ENCODE data around the gene KLF13.

KLF13 gene

DNA sequence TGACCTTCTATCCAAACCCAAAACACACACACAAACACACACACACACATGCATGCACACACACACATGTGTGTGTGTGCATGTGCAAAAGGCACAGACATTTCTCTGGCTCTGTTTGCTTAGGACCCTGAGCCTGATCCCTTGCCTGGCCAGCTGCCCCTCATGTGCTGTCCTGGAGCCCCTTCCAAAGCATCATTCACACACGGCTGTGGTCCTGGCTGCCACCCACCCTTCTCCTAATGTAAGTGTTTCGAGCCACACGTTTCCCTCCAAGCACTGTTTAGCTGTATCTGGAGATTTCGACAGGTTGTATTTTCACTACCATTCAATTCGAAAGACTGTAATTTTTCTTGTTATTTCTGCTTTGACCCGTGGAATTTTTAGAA, 45.8 kb upstream of the KLF13 start:
- DNase-seq (ENCODE audit: low read depth), result no peak
- H3K4me3 ChIP-seq (ENCODE audit: low read length), result no peak overlapping the region
- TF ChIP-seq, protein P1, sequence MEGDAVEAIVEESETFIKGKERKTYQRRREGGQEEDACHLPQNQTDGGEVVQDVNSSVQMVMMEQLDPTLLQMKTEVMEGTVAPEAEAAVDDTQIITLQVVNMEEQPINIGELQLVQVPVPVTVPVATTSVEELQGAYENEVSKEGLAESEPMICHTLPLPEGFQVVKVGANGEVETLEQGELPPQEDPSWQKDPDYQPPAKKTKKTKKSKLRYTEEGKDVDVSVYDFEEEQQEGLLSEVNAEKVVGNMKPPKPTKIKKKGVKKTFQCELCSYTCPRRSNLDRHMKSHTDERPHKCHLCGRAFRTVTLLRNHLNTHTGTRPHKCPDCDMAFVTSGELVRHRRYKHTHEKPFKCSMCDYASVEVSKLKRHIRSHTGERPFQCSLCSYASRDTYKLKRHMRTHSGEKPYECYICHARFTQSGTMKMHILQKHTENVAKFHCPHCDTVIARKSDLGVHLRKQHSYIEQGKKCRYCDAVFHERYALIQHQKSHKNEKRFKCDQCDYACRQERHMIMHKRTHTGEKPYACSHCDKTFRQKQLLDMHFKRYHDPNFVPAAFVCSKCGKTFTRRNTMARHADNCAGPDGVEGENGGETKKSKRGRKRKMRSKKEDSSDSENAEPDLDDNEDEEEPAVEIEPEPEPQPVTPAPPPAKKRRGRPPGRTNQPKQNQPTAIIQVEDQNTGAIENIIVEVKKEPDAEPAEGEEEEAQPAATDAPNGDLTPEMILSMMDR (conservative IDR thresholded peaks at IDR 0.05; ENCODE audit: low read depth, low read length), result no peak

DNA sequence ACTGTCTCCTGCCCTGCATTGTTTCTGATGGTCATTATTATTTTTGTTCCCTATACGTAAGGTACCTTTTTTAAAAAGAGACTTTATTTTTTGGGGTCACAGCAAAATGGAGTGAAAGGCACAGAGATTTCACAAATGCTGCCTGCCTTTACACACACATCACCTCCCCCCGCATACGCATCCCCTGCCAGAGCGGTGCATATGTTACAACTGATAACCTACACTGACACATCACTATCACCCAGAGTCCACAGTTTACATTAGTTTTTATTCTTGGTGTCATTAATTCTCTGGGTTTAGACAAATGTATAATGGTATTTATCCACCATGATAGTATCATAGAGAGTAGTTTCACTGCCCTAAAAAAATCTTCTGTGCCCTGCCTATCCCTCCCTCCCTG, 43.6 kb upstream of the KLF13 start:
- no peak for DNase-seq (ENCODE audit: low read depth)

DNA sequence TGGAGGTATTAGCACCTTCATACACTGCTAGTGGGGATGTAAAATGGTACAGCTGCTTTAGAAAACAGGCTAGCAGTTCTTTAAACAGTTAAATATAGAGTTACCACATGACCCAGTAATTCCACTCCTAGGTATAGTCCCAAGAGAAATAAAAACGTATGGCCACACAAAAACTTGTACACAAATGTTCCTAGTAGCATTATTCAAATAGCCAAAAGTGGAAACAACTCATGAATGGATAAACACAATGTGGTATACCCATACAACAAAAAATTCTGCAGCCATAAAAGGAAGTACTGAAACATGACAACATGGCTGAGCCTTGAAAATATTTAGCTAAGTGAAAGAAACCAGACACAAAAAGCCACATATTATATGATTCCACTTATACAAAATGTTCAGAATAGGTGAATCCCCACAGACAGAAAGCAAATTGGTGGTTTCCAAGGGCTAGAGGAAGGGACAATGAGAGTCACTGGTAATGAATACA, 40.8 kb upstream of the KLF13 start:
- H3K4me3 ChIP-seq (ENCODE audit: low read length), result no peak overlapping the region
- no peak for DNase-seq (ENCODE audit: low read depth)
- TF ChIP-seq, protein P1 (conservative IDR thresholded peaks at IDR 0.05; ENCODE audit: low read depth, low read length), result no peak

More for the DNA sequence above, 43.6 kb upstream of the KLF13 start:
- TF ChIP-seq, protein P1 (conservative IDR thresholded peaks at IDR 0.05; ENCODE audit: low read depth, low read length), result no peak
- no peak overlapping the region for H3K4me3 ChIP-seq (ENCODE audit: low read length)

DNA sequence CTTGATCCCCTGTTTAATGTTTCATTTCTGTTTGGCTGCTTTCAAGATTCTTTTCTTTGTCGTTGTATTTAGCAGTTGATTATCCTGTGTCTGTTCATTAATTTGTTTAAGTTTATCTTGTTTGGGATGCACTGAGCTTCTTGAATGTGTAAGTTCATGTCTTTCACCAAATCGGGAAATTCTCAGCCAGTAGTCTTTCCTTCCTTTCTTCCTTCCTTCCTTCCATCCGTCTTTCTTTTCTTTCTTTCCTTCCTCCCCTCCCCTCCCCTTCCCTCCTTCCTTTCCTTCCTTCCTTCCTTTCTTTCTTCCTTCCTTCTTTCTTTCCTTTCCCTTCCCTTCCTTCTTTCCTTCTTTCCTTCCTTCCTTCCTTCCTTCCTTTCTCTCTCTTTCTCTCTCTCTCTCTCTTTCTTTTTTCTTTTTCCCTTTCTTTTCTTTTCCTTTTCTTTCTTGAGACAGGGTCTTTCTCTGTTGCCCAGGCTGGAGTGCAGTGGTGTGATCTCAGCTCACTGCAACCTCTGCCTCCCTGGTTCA, 35.5 kb upstream of the KLF13 start:
- DNase-seq (ENCODE audit: low read depth), result no peak
- TF ChIP-seq, protein P1 (conservative IDR thresholded peaks at IDR 0.05; ENCODE audit: low read depth, low read length), result no peak
- no peak overlapping the region for H3K4me3 ChIP-seq (ENCODE audit: low read length)

DNA sequence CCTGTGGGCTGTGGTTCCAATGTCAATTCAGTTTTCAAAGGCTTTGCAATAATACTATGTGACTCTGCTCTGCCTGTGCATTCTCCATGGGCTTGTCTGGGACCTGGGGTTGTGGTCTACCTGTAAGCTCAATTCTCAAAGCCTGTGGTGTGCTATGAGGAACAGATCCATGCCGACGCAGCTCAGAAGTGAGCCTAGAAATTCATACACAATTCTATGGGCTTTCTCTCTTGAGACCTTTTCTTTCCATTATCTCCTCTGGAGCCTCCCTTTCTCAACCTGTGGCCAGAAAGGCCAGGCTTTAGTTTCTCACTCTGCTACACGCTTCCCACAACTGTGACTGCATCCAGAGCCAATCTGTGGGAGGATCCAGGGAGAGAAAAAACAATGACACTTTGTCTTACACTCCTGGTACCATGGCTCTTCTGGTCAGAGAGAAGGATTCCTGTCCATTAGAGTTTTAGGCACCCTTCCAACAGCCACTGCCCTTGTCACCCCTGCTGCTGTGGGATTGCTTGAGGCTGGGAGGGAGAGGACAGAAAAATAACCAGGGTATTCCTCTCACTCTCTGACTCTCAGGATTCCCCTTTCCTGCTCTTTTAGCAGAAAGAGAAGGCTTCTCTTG, 34.1 kb upstream of the KLF13 start:
- no peak for DNase-seq (ENCODE audit: low read depth)
- TF ChIP-seq, protein P1 (conservative IDR thresholded peaks at IDR 0.05; ENCODE audit: low read depth, low read length), result no peak
- H3K4me3 ChIP-seq (ENCODE audit: low read length), result no peak overlapping the region

DNA sequence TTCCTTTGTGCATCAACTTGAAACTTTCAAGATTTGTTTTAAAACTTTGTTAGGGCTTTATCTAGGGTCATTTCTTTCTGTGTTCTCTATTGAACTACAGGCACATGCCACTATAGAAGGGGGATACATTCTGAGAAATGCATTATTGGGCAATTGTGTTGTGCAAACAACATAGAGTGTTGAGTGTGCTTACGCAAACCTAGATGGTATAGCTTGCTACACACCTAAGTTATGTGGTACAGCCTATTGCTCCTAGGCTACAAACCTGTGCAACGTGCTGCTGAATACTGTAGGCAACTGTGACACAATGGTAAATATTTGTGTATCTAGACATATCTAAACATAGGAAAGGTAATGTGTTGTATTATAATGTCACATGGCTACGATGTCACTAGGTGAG, 33.0 kb upstream of the KLF13 start:
- TF ChIP-seq, protein P1 (conservative IDR thresholded peaks at IDR 0.05; ENCODE audit: low read depth, low read length), result no peak
- H3K4me3 ChIP-seq (ENCODE audit: low read length), result no peak overlapping the region

DNA sequence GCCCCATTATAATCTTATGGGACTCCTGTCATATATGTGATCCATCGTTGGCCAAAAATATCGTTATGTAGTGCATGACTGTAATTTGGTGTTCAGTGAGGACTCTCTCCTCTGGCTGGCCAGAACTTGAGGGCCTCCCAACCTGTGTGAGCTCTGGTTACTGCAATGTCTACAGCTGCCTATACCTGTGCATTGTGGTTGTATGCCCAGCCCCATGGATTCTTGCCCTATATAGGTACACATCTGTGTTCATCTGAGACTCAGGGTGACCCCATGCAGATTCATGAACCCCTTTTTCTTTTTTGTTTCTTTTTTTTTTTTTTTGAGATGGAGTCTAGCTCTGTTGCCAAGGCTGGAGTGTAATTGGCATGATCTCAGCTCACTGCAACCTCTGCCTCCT, 32.6 kb upstream of the KLF13 start:
- DNase-seq (ENCODE audit: low read depth), result no peak
- TF ChIP-seq, protein P1 (conservative IDR thresholded peaks at IDR 0.05; ENCODE audit: low read depth, low read length), result no peak

More for the DNA sequence above, 33.0 kb upstream of the KLF13 start:
- no peak for DNase-seq (ENCODE audit: low read depth)

More for the DNA sequence above, 32.6 kb upstream of the KLF13 start:
- H3K4me3 ChIP-seq (ENCODE audit: low read length), result no peak overlapping the region
